ENCODE data around the gene VSIR. TPM values are rescaled to one million over a fixed set of nuclear protein-coding genes. Genes with fewer than 3 reads are reported as not detected.

Gene VSIR
- total RNA-seq, 1 donor = 109 TPM

DNA sequence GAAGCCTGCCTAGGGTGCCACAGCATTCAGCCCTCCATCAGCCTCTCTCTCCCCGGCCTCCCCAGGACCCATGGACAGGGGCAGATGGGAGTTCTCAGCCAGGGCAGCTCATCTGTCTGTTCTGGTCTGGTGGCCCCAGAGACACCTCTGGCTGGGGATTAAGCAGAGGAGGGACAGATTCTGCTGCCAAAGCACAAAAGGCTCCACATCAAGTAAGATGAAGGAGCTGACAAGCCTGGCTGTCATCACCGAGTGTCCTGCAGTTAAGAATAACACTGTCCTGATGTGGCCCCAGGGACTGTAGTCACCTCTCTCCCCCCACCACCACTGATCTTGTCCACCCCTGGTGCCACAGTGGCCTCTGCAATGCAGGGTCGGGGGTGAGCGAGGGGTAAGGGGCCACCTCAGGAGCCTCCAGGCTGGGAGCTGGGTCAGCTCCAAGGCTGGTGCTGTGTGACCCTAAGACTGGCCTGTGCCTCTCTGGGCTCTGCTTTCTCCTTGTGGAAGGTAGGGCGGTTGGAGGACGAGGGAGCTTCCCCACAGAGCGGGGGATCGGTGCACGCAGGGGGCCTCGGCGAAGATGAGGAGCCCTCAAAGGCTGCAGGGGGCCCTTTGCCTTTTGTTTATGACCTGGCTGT lies 72.5 kb downstream of the VSIR start:
- no peak for DNase-seq (ENCODE audit: low read depth in 2 of 3, low spot score in 2 of 3)

DNA sequence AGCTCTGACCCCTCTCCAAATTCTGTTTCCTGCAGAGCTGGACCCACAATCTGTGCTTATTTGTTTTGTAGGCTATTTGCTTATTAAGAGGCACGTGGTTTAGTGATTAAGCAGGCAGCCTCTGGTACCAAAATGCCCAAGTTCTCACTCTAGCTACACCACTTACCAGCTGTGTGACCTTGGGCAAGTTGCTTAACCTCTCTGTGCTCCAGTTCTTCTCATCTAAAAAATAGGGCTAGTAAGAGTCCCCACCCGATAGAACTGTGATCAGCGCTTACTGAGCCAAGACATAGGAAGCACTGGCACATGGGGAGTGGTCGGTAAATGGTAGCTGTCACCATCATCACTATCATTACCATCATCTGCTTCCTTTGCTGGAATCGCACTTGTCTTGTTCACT lies 74.6 kb downstream of the VSIR start:
- no peak for DNase-seq (ENCODE audit: low read depth in 2 of 3, low spot score in 2 of 3)

DNA sequence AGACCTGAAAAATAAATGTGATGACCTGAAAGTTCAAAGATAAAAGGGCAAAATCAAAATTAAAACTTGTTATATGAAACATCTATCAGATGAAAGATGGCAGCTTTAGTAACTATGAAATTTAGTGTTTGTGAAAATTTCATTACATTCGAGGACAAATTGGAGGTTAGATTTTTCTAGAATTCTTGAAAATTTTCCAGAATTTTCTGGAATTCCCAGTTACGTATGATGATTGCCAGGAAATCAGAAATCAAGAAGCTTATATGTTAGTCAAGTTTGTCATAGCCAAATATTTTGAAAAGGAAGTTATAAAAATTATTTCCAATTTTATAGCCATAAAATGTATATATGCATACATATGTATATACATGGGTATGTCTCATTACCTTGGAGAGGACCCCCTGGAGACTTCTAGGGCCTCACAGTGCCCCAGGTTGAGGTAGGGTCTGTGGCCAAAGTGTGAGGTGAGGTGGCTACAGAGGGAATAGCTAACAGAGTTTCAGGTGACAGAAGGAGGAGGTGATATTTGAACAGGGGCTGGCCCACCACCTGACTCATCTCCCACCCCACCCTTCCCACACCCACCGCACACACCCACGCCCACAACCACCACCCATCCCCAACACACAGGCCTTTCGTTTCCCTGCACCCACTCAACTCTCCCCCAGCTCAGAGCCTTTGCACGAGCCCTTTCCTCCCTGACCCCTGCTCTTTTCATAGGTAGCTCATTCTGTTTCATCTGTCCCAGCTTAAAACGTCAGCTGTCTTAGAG lies 75.2 kb downstream of the VSIR start:
- DNase-seq (ENCODE audit: low read depth in 2 of 3, low spot score in 2 of 3) = no peak

Small RNA genes within 50 kb of the gene (small RNA-seq; reads per million reads assigned to genes)
- not detected for gene MIR7152

Other genes starting within 250 kb of the VSIR start
- 0.81 TPM for gene C10orf105, start 53.7 kb downstream of the VSIR start, total RNA-seq
- gene PSAP, start 77.7 kb upstream of the VSIR start, total RNA-seq = 360 TPM
- gene CHST3, start 190.9 kb upstream of the VSIR start, total RNA-seq = under 0.01 TPM